HCT116 (cell line): ENCODE results near the gene LCAT. TPM values are rescaled to one million over a fixed set of nuclear protein-coding genes. Genes with fewer than 3 reads are reported as not detected.

ENCODE experiments used
- EGR1 ChIP-seq: IDR thresholded peaks from 2 replicates; pipeline ENCODE4 v1.6.1; 2012; ENCODE audit warnings: low read depth
- POLR2AphosphoS5 ChIP-seq: IDR thresholded peaks from 2 replicates; pipeline ENCODE4 v1.6.1; 2011; ENCODE audit warnings: mild to moderate bottlenecking, low read depth, low read length, moderate library complexity
- RAD21 ChIP-seq: IDR thresholded peaks from 2 replicates; pipeline ENCODE4 v1.6.1; 2012; ENCODE audit warnings: low read depth, mild to moderate bottlenecking
- REST ChIP-seq: IDR thresholded peaks from 2 replicates; pipeline ENCODE4 v1.6.1; 2012; ENCODE audit warnings: low read depth
- TCF7L2 ChIP-seq: IDR thresholded peaks from 2 replicates; pipeline ENCODE4 v1.7.0; 2011; ENCODE audit warnings: borderline replicate concordance, inconsistent platforms; ENCODE audit not compliant: insufficient read depth, insufficient read length; ENCODE audit errors: extremely low read depth
- YY1 ChIP-seq: IDR thresholded peaks from 2 replicates; pipeline ENCODE4 v1.6.1; 2011; ENCODE audit warnings: low read length, low read depth, moderate library complexity, mild to moderate bottlenecking; ENCODE audit not compliant: insufficient replicate concordance; ENCODE audit errors: extremely low read depth
- ZBTB33 ChIP-seq: IDR thresholded peaks from 2 replicates; pipeline ENCODE4 v1.6.1; 2011; ENCODE audit warnings: mild to moderate bottlenecking, low read length, moderate library complexity; ENCODE audit not compliant: insufficient replicate concordance; ENCODE audit errors: extremely low read depth
- total RNA-seq: library from RNA; stranded (reverse); gene quantifications from one replicate; pipeline ENCODE4 v1.2.1, GENCODE V29; 2021; ENCODE audit not compliant: unreplicated experiment

Gene LCAT
- total RNA-seq, 1 experiment from 2014 or later: 17.6 TPM

GRCh38 chr16:67892899-67893742 is 50.8 kb downstream of the LCAT start, which contains the start of gene PSKH1 (continued):
- TF ChIP-seq ZBTB33: no peak
- TF ChIP-seq YY1: peak; percentile 91
- TF ChIP-seq TCF7L2: no peak
- peak; percentile 57 for TF ChIP-seq EGR1
- no peak; the same call in none of the 2 replicates for TF ChIP-seq POLR2AphosphoS5
- TF ChIP-seq REST: no peak
- TF ChIP-seq RAD21: no peak
